Heart left ventricle (tissue), 16 donors: Measurements from ENCODE around the gene SLC39A3. TPM values are rescaled to one million over a fixed set of nuclear protein-coding genes. Genes with fewer than 3 reads are reported as not detected.

Source experiments
- ATAC-seq, 4 donors: fragments of 200-7000 bp; cut with Tn5 transposase; one replicate each; pipeline ENCODE4 v1.9.1; 2020 to 2022; ENCODE audit warnings: moderate library complexity in 4 of 4, mild to moderate bottlenecking in 3 of 4, moderate number of reproducible peaks in 1 of 4
- DNase-seq, 5 donors: peaks; one replicate each; pipeline ENCODE4 v3.0.0-alpha.2; 2020
- H3K27ac ChIP-seq, 12 donors: fragments of 200-600 bp; sonication (generic) in 4 of 12; one replicate each; pipeline versions ENCODE4 v1.5.0 to v1.8.0; 2016 to 2022; ENCODE audit warnings: mild to moderate bottlenecking in 2 of 12
- H3K27me3 ChIP-seq, 9 donors: fragments of 200-600 bp; sonication (generic) in 2 of 9; one replicate each; pipeline versions ENCODE4 v1.5.1 to v1.8.0; 2016 to 2022; ENCODE audit warnings: mild to moderate bottlenecking in 3 of 9
- H3K36me3 ChIP-seq, 9 donors: fragments of 200-600 bp; sonication (generic) in 2 of 9; one replicate each; pipeline versions ENCODE4 v1.5.0 to v1.8.0; 2018 to 2022; ENCODE audit warnings: mild to moderate bottlenecking in 2 of 9
- H3K4me1 ChIP-seq, 12 donors: fragments of 200-600 bp; sonication (generic) in 4 of 12; one replicate each; pipeline versions ENCODE4 v1.5.0 to v1.8.0; 2016 to 2022; ENCODE audit warnings: mild to moderate bottlenecking in 3 of 12
- H3K4me3 ChIP-seq, 12 donors: fragments of 200-600 bp; sonication (generic) in 4 of 12; one replicate each; pipeline versions ENCODE4 v1.5.0 to v1.8.0; 2017 to 2022; ENCODE audit warnings: mild to moderate bottlenecking in 9 of 12, moderate library complexity in 4 of 12
- H3K9me3 ChIP-seq, 12 donors: fragments of 200-600 bp; sonication (generic) in 4 of 12; one replicate each; pipeline versions ENCODE4 v1.5.0 to v1.8.0; 2016 to 2022; ENCODE audit warnings: mild to moderate bottlenecking in 1 of 12
- CTCF ChIP-seq, 12 donors: fragments of 200-600 bp; sonication (generic) in 4 of 12; IDR thresholded peaks; one replicate each; pipeline versions ENCODE4 v1.5.0 to v1.8.0; 2018 to 2022; ENCODE audit warnings: antibody characterized with exemption in 12 of 12, mild to moderate bottlenecking in 5 of 12
- POLR2A ChIP-seq, 2 donors: fragments of 450-650 bp; IDR thresholded peaks; one replicate each; pipeline ENCODE4 v1.6.1; 2017; ENCODE audit warnings: antibody characterized with exemption in 2 of 2, mild to moderate bottlenecking in 2 of 2, moderate library complexity in 2 of 2
- WGBS, 4 donors: extraction: QIAGEN DNeasy Blood & Tissue Kit in 2 of 4; methylation state at CpG; one replicate each; pipeline versions ENCODE4 v1.1.5 to v1.1.7; 2013 to 2018; 5-methylcytosine and 5-hydroxymethylcytosine counted together
- intact Hi-C, 10 donors: fragments of 100-400 bp; cut with DNase I; formaldehyde crosslinking; loops; one replicate each; pipeline versions ENCODE4 v1.11.1 to v1.14.2; 2022
- polyA plus RNA-seq, 2 donors: library from polyadenylated mRNA; stranded (reverse); fragments of 200-250 nt; gene quantifications; one replicate each; pipeline ENCODE4 v1.2.3, GENCODE V29; 2013
- total RNA-seq, 9 donors: library from RNA; depleted of rRNA in 2 of 9; stranded (reverse); fragments of >200 nt in 2 of 9; fragmentation: NEBNext Ultra II Directional in 3 of 9; extraction: Animal tissue kit (Norgen Biotek cat#: 25700) in 3 of 9; gene quantifications; one replicate each; pipeline versions ENCODE4 v1.1.0 to v1.2.4, GENCODE V29; 2016 to 2023
- donor health status: ischemic (EF 13 %, LVEDD 7.1; RV severe dilation, severe dysfunction).
- donor health status: healthy with polysubstance abuse.
- donor health status: DM: no; HTN: yes; CAD: no.
- donor health status: DM: no; HTN: no; CAD: no.
- donor health status: ischemic (EF 25% LVEDD 6.9; RV normal size, moderate dysfunction).
- donor health status: ischemic (EF 25% LVEDD 5.7; RV mildly dilated, moderate dysfunction).
- donor health status: healthy.
- donor health status: DM: yes; HTN: yes; CAD: no.
- donor health status: ischemic (EF 35%, LVEDD 5.7; RV mildly dilated, moderate dysfunction).
- donor health status: nonischemic (EF 11% LVEDD 7.7; RV severe dilation, severe dysfunction).
- donor health status: DM: yes; HTN: yes; CAD: no.
- donor health status: PGD.
- donor health status: ischemic (EF 29% LVEDD 5.4; RV normal size, mild dysfunction).
- donor health status: nonischemic (EF 23%, LVEDD 6.1; RV moderate dilation, normal function).

The SLC39A3 gene
- total and polyA plus RNA-seq, 11 donors, result 16.4 to 63.7 (median 30.9) TPM

DNA sequence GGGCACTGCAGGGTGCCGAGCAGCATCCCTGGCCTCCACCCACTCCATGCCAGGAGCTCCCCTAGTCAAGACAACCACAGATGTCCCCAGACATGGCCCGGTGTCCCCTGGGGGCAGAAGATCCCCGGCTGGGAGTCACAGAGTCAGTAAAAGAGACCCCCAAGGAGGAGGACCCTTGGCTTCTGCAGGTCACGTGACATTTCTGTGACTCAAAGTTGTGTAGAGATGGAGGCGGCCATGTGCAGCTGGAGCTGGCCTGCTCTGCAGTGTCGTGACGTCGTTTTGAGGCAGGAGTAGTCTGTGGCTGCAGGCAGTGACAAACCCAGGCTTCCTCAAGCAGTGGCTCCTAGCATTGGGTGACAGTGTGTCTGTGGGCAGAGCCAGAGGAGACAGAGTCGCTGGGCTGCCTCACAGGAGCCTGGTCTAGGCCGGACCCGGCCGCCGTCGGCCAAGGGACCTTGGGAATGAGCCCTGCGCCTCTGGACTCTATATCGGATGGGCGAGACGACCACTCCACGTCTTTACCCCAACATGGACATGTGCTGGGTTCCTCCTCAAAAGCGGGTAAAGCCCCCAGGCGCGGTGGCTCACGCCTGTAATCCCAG lies 10.9 kb downstream of the SLC39A3 start:
- Histone ChIP-seq H3K9me3 (no peaks in the 10 kb centered on the region), H3K4me1 (peaks cover 0 to 4% (median 0%) of the 10 kb centered on the region in 12 donors), H3K27ac (no peak overlapping the region), H3K4me3 (no peak overlapping the region), H3K27me3 (peaks cover 0 to 28% (median 10%) of the 10 kb centered on the region in 9 donors), H3K36me3 (peaks cover 0 to 22% (median 0%) of the 10 kb centered on the region in 9 donors)
- WGBS, 4 donors, result 72 to 88% (median 86%) methylated on average over 8 to 23 of the region's 23 CpGs
- TF ChIP-seq POLR2A (IDR thresholded peaks at IDR 0.05) (no peak), CTCF (IDR thresholded peaks at IDR 0.05) (no peak)
- peak in 1 of 5 donors; percentile 41 for DNase-seq
- intact Hi-C loops, result loop anchor here in 2 of 10 donors (10.0 kb wide), 1 partner anchor 64 kb away; no protein-coding TSS in a partner anchor
- no peak for ATAC-seq

GRCh38 chr19:2727640-2727944 lies 12.2 kb downstream of the SLC39A3 start:
- Histone ChIP-seq H3K27me3 (peaks cover 0 to 28% (median 12%) of the 10 kb centered on the region in 9 donors), H3K36me3 (peaks cover 0 to 10% (median 0%) of the 10 kb centered on the region in 9 donors), H3K27ac (no peak overlapping the region), H3K9me3 (no peaks in the 10 kb centered on the region), H3K4me3 (no peak overlapping the region), H3K4me1 (peaks cover 0 to 15% (median 10%) of the 10 kb centered on the region in 12 donors)
- intact Hi-C loops, result loop anchor here in 2 of 10 donors (10.0 kb wide), 1 partner anchor 63 kb away; no protein-coding TSS in a partner anchor
- DNase-seq, result peak in 1 of 5 donors; percentile 51
- TF ChIP-seq CTCF (IDR thresholded peaks at IDR 0.05) (no peak), POLR2A (IDR thresholded peaks at IDR 0.05) (no peak)
- 65 to 73% (median 71%) methylated on average over 14 to 16 of the region's 16 CpGs for WGBS, 4 donors
- no peak for ATAC-seq

DNA sequence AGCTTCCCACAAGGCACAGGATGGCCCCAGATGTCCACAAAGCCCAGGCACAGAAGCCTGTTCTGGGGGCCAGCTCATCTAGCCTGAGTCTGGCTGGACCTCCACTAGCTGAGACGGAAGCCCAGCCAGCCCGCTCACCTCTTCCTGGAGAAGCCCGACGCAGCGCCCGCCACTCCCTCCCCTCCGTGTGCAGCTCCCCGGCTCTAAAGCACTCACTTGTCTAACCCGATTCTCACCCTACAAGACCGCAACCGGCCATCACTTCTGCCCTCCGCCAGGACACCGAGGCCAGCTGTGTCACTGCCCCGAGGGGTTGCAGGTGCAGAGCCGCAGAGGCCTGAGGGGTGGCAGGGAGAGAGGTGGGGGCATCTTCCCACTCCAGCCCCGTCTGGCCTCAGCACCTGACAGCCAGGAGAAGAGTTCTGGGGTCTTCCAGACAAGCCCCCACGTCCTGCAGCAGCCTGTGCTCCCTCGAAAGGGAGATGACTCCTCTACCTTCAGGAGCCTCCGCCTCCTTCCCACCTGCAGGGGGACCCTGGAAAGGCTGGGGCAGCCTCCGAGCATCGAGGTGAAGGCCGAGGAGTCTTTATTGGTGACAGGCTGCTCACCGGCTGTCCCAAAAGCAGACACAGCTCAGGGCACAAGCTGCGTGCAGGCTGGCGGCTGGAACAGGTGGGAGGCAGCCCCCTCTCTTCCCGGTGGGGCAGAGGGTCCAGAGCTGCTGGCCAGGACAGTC lies 12.7 kb downstream of the SLC39A3 start:
- DNase-seq, result peak in 1 of 5 donors; percentile 25
- Histone ChIP-seq H3K27me3 (peaks cover 0 to 31% (median 12%) of the 10 kb centered on the region in 9 donors), H3K4me3 (no peak overlapping the region), H3K27ac (no peak overlapping the region), H3K4me1 (peaks cover 0 to 21% (median 11%) of the 10 kb centered on the region in 12 donors), H3K9me3 (no peaks in the 10 kb centered on the region), H3K36me3 (peaks cover 0 to 5% (median 0%) of the 10 kb centered on the region in 9 donors)
- no peak for ATAC-seq
- TF ChIP-seq CTCF (IDR thresholded peaks at IDR 0.05), result no peak
- TF ChIP-seq POLR2A (IDR thresholded peaks at IDR 0.05), result no peak
- intact Hi-C loops, result loop anchor here in 2 of 10 donors (10.0 kb wide), 1 partner anchor 62 kb away; no protein-coding TSS in a partner anchor
- 21 to 28% (median 24%) methylated on average over 22 to 26 of the region's 26 CpGs; no CpG with 5 or more reads in 1 of the 4 donors for WGBS, 4 donors
